Breast epithelium (tissue), 4 donors: ENCODE measurements around the gene ADGB. TPM values are rescaled to one million over a fixed set of nuclear protein-coding genes. Genes with fewer than 3 reads are reported as not detected.

ENCODE experiments used
- DNase-seq, 2 donors: peaks; one replicate each; pipeline ENCODE4 v3.0.0-alpha.2; 2019; ENCODE audit warnings: low spot score in 2 of 2
- H3K27ac ChIP-seq, 2 donors: fragments of 200-600 bp; sonication (generic) in 1 of 2; one replicate each; pipeline ENCODE4 v1.5.1; 2016 to 2019; ENCODE audit warnings: mild to moderate bottlenecking in 1 of 2
- H3K27me3 ChIP-seq, 2 donors: fragments of 200-600 bp; sonication (generic) in 1 of 2; one replicate each; pipeline versions ENCODE4 v1.5.1 to v1.6.0; 2017 to 2019; ENCODE audit warnings: control low read depth in 1 of 2, mild to moderate bottlenecking in 1 of 2
- H3K36me3 ChIP-seq: fragments of 200-600 bp; one replicate; pipeline ENCODE4 v1.5.1; 2019
- H3K4me1 ChIP-seq, 2 donors: fragments of 200-600 bp; sonication (generic); one replicate each; pipeline ENCODE4 v1.5.1; 2016 to 2019; ENCODE audit warnings: control low read depth in 1 of 2
- H3K4me3 ChIP-seq, 3 donors: fragments of 200-600 bp; sonication (generic); 1 replicate in 2 of 3; 2 replicates in 1 of 3; pipeline ENCODE4 v1.5.1; 2016 to 2019; ENCODE audit warnings: mild to moderate bottlenecking in 3 of 3, moderate library complexity in 2 of 3
- H3K9me3 ChIP-seq, 2 donors: fragments of 200-600 bp; sonication (generic) in 1 of 2; one replicate each; pipeline ENCODE4 v1.5.1; 2016 to 2019; ENCODE audit warnings: control low read depth in 1 of 2
- CTCF ChIP-seq, 3 donors: fragments of 450-650 bp; IDR thresholded peaks; one replicate each; pipeline ENCODE4 v1.5.1; 2016 to 2017; ENCODE audit warnings: antibody characterized with exemption in 3 of 3, mild to moderate bottlenecking in 3 of 3, moderate library complexity in 3 of 3
- POLR2A ChIP-seq: fragments of 450-650 bp; IDR thresholded peaks from one replicate; pipeline ENCODE4 v1.6.1; 2016; ENCODE audit warnings: antibody characterized with exemption, mild to moderate bottlenecking, moderate library complexity
- POLR2AphosphoS5 ChIP-seq, 3 donors: sonication (generic); formaldehyde crosslinking; IDR thresholded peaks; one replicate each; pipeline ENCODE4 v1.6.1; 2017; ENCODE audit warnings: antibody characterized with exemption in 3 of 3
- intact Hi-C: fragments of 100-400 bp; cut with DNase I; formaldehyde crosslinking; loops from one replicate; pipeline ENCODE4 v1.15.1; 2023; ENCODE audit warnings: low total_unique reads
- total RNA-seq, 3 donors: library from RNA; depleted of rRNA; stranded (reverse); fragments of >200 nt; gene quantifications; one replicate each; pipeline ENCODE4 v1.1.0, GENCODE V29; 2016

ADGB gene
- total RNA-seq, 3 donors from 2014 or later: not detected

GRCh38 chr6:146574211-146574610 is 24.6 kb upstream of the ADGB start:
- H3K27me3 ChIP-seq: no peaks in the 10 kb centered on the region
- H3K4me3 ChIP-seq: no peak overlapping the region
- TF ChIP-seq CTCF (IDR thresholded peaks at IDR 0.05) (no peak), POLR2AphosphoS5 (IDR thresholded peaks at IDR 0.05) (no peak), POLR2A (no peak)
- H3K9me3 ChIP-seq: peaks cover 6 to 28% of the 10 kb centered on the region in 2 donors
- no peak for DNase-seq
- intact Hi-C loops: no loop called here
- no peak overlapping the region for H3K27ac ChIP-seq
- H3K36me3 ChIP-seq: no peaks in the 10 kb centered on the region
- H3K4me1 ChIP-seq: no peaks in the 10 kb centered on the region

GRCh38 chr6:146578054-146578453 is 20.7 kb upstream of the ADGB start:
- Histone ChIP-seq H3K9me3 (peaks cover 0 to 16% of the 10 kb centered on the region in 2 donors), H3K4me3 (no peak overlapping the region), H3K4me1 (no peaks in the 10 kb centered on the region), H3K36me3 (no peaks in the 10 kb centered on the region), H3K27me3 (no peaks in the 10 kb centered on the region), H3K27ac (no peak overlapping the region)
- no peak for DNase-seq
- intact Hi-C loops: no loop called here
- TF ChIP-seq CTCF (IDR thresholded peaks at IDR 0.05) (no peak), POLR2AphosphoS5 (IDR thresholded peaks at IDR 0.05) (no peak), POLR2A (no peak)

- intact Hi-C loops: loop anchor here (5.0 kb wide), 1 partner anchor 680 kb away; no protein-coding TSS in a partner anchor
- H3K4me1 ChIP-seq: no peaks in the 10 kb centered on the region
- H3K27ac ChIP-seq: no peak overlapping the region
- no peak for TF ChIP-seq POLR2A
- no peak for TF ChIP-seq POLR2AphosphoS5 (IDR thresholded peaks at IDR 0.05)
- TF ChIP-seq CTCF (IDR thresholded peaks at IDR 0.05): no peak
- DNase-seq: no peak
- no peak overlapping the region for H3K4me3 ChIP-seq
- H3K9me3 ChIP-seq: no peaks in the 10 kb centered on the region
- H3K27me3 ChIP-seq: no peaks in the 10 kb centered on the region
- H3K36me3 ChIP-seq: no peaks in the 10 kb centered on the region
Observed at GRCh38 chr6:146581968-146582367, 16.8 kb upstream of the ADGB start.

GRCh38 chr6:146582857-146583256 is 15.9 kb upstream of the ADGB start:
- no peak for DNase-seq
- TF ChIP-seq CTCF (IDR thresholded peaks at IDR 0.05) (no peak), POLR2AphosphoS5 (IDR thresholded peaks at IDR 0.05) (no peak), POLR2A (no peak)
- intact Hi-C loops: loop anchor here (5.0 kb wide), 1 partner anchor 681 kb away; no protein-coding TSS in a partner anchor

GRCh38 chr6:146583966-146584365 is 14.8 kb upstream of the ADGB start:
- no peaks in the 10 kb centered on the region for H3K4me1 ChIP-seq
- no peaks in the 10 kb centered on the region for H3K9me3 ChIP-seq
- no peak overlapping the region for H3K27ac ChIP-seq
- no peaks in the 10 kb centered on the region for H3K27me3 ChIP-seq
- no peak for DNase-seq
- no peak overlapping the region for H3K4me3 ChIP-seq
- no peaks in the 10 kb centered on the region for H3K36me3 ChIP-seq
- TF ChIP-seq POLR2AphosphoS5 (IDR thresholded peaks at IDR 0.05) (no peak), POLR2A (no peak), CTCF (IDR thresholded peaks at IDR 0.05) (no peak)
- intact Hi-C loops: loop anchor here (5.0 kb wide), 1 partner anchor 682 kb away; no protein-coding TSS in a partner anchor

More at GRCh38 chr6:146582857-146583256, 15.9 kb upstream of the ADGB start:
- Histone ChIP-seq H3K27me3 (no peaks in the 10 kb centered on the region), H3K27ac (no peak overlapping the region), H3K4me3 (no peak overlapping the region), H3K4me1 (no peaks in the 10 kb centered on the region), H3K36me3 (no peaks in the 10 kb centered on the region), H3K9me3 (no peaks in the 10 kb centered on the region)
